Measurements from ENCODE around the gene PIP4K2B. TPM values are rescaled to one million over a fixed set of nuclear protein-coding genes. Genes with fewer than 3 reads are reported as not detected.

Gene PIP4K2B
- total RNA-seq, 4 donors from 2014 or later: 15.3 to 63.5 (median 23.5) TPM

GRCh38 chr17:38798614-38799500, 499 bp downstream of the PIP4K2B start:
- H3K9me3 ChIP-seq: no peaks in the 10 kb centered on the region
- peaks cover 0 to 23% (median 11%) of the 10 kb centered on the region in 4 donors for H3K36me3 ChIP-seq
- peak overlapping the region; percentile 72 to 88 (median 80) for H3K4me3 ChIP-seq
- DNase-seq: peak; percentile 62
- intact Hi-C loops (cut with DNase I; ENCODE audit: low total_unique reads): no loop called here
- no peak for TF ChIP-seq POLR2A (IDR thresholded peaks at IDR 0.05)
- H3K4me1 ChIP-seq: peaks cover 19 to 35% (median 30%) of the 10 kb centered on the region in 4 donors
- no peaks in the 10 kb centered on the region for H3K27me3 ChIP-seq
- in situ Hi-C loops (cut with MboI; ENCODE audit: low pct_ligation_motif_present in 1 of 4, low pct_unique_long_range_greater_than_20kb in 1 of 4, low sequenced_read_pairs in 3 of 4): no loop called here
- WGBS, 2 donors (ENCODE audit: low coverage in 1 of 2): 0% methylated on average over 2 to 21 of the region's 53 CpGs
- peak overlapping the region; percentile 94 to 99 (median 97) for H3K27ac ChIP-seq

- intact Hi-C loops (cut with DNase I; ENCODE audit: low total_unique reads) (no loop called here), in situ Hi-C loops (cut with MboI; ENCODE audit: low pct_ligation_motif_present in 1 of 4, low pct_unique_long_range_greater_than_20kb in 1 of 4, low sequenced_read_pairs in 3 of 4) (no loop called here)
- Histone ChIP-seq H3K27ac (peak overlapping the region; percentile 94 to 99 (median 97)), H3K27me3 (no peaks in the 10 kb centered on the region), H3K4me1 (peaks cover 19 to 35% (median 30%) of the 10 kb centered on the region in 4 donors), H3K36me3 (peaks cover 0 to 13% (median 7%) of the 10 kb centered on the region in 4 donors), H3K4me3 (peak overlapping the region in 1 of 4 donors; percentile 88), H3K9me3 (no peaks in the 10 kb centered on the region)
- WGBS, 2 donors (ENCODE audit: low coverage in 1 of 2): 77 to 80% methylated on average over 2 to 6 of the region's 6 CpGs
- no peak for TF ChIP-seq POLR2AphosphoS5 (IDR thresholded peaks at IDR 0.05)
- no peak for TF ChIP-seq POLR2A (IDR thresholded peaks at IDR 0.05)
- TF ChIP-seq EP300 (IDR thresholded peaks at IDR 0.05; ENCODE audit: low read depth): no peak
- TF ChIP-seq CTCF (IDR thresholded peaks at IDR 0.05): no peak
- DNase-seq: no peak
Measured at GRCh38 chr17:38797828-38798227, 1.5 kb downstream of the PIP4K2B start.

GRCh38 chr17:38797158-38797490, 2.2 kb downstream of the PIP4K2B start:
- peaks cover 19 to 35% (median 30%) of the 10 kb centered on the region in 4 donors for H3K4me1 ChIP-seq
- in situ Hi-C loops (cut with MboI; ENCODE audit: low pct_ligation_motif_present in 1 of 4, low pct_unique_long_range_greater_than_20kb in 1 of 4, low sequenced_read_pairs in 3 of 4): no loop called here
- no peak for DNase-seq
- peak overlapping the region in 2 of 4 donors; percentile 96 to 98 for H3K27ac ChIP-seq
- H3K36me3 ChIP-seq: peaks cover 0 to 6% (median 3%) of the 10 kb centered on the region in 4 donors
- intact Hi-C loops (cut with DNase I; ENCODE audit: low total_unique reads): no loop called here
- TF ChIP-seq EP300 (IDR thresholded peaks at IDR 0.05; ENCODE audit: low read depth): no peak
- no peak for TF ChIP-seq CTCF (IDR thresholded peaks at IDR 0.05)
- TF ChIP-seq POLR2A (IDR thresholded peaks at IDR 0.05): no peak
- no peak for TF ChIP-seq POLR2AphosphoS5 (IDR thresholded peaks at IDR 0.05)
- WGBS, 2 donors (ENCODE audit: low coverage in 1 of 2): 80% methylated on average over 5 of the region's 5 CpGs; no CpG with 5 or more reads in 1 of the 2 donors
- no peaks in the 10 kb centered on the region for H3K27me3 ChIP-seq
- H3K9me3 ChIP-seq: no peaks in the 10 kb centered on the region
- peak overlapping the region in 1 of 4 donors; percentile 5 for H3K4me3 ChIP-seq

GRCh38 chr17:38796451-38797157, 2.8 kb downstream of the PIP4K2B start:
- TF ChIP-seq POLR2A (IDR thresholded peaks at IDR 0.05) (no peak), CTCF (IDR thresholded peaks at IDR 0.05) (no peak), POLR2AphosphoS5 (IDR thresholded peaks at IDR 0.05) (no peak), EP300 (IDR thresholded peaks at IDR 0.05; ENCODE audit: low read depth) (no peak)
- in situ Hi-C loops (cut with MboI; ENCODE audit: low pct_ligation_motif_present in 1 of 4, low pct_unique_long_range_greater_than_20kb in 1 of 4, low sequenced_read_pairs in 3 of 4): no loop called here
- Histone ChIP-seq H3K36me3 (peaks cover 0 to under 1% (median under 1%) of the 10 kb centered on the region in 4 donors), H3K4me3 (no peak overlapping the region), H3K4me1 (peaks cover 19 to 35% (median 30%) of the 10 kb centered on the region in 4 donors), H3K27me3 (no peaks in the 10 kb centered on the region), H3K27ac (no peak overlapping the region), H3K9me3 (no peaks in the 10 kb centered on the region)
- WGBS, 2 donors (ENCODE audit: low coverage in 1 of 2): 69 to 83% methylated on average over 3 to 5 of the region's 5 CpGs
- intact Hi-C loops (cut with DNase I; ENCODE audit: low total_unique reads): no loop called here
- DNase-seq: no peak
